ENCODE measurements around the gene ROMO1.
A peak's percentile ranks its signal among the peaks of the same experiment; 100 is the strongest.
"Not testable (repeated sequence)": the region's sequence is repeated elsewhere in the genome, so short reads cannot be mapped to it uniquely, and the experiment has no call there.

Gene ROMO1

DNA sequence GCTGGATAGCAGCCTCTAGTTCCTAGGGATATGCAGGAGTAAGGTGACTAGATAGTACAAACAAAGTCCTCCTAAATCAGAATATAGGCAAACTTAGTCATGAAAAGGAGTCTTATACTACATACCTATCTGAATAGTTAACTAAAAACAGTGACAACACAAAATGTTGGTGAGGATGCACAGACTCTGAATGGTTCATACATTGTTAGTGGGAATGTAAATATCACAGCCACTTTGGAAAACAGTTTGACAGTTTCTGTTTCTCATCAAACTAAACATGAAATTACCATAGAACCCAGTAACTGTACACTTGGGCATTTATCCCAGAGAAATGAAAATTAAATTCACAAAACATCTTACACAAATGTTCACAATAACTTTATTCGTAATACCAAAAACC is 17.2 kb upstream of the ROMO1 start:
- peaks cover 0 to 10% of the 10 kb centered on the region in 2 donors for H3K4me1 ChIP-seq (ENCODE audit: control insufficient read depth in 1 of 2, insufficient read depth in 2 of 2, low read length in 2 of 2)
- no peaks in the 10 kb centered on the region for H3K27me3 ChIP-seq (ENCODE audit: low read depth, low read length)
- peaks cover 0 to 4% of the 10 kb centered on the region in 2 donors for H3K36me3 ChIP-seq (ENCODE audit: control insufficient read depth in 1 of 2, insufficient read depth in 2 of 2, low read length in 2 of 2)
- H3K9me3 ChIP-seq (ENCODE audit: control insufficient read depth in 1 of 2, low read length in 2 of 2), result no peaks in the 10 kb centered on the region
- H3K4me3 ChIP-seq (ENCODE audit: low read depth in 1 of 2, low read length in 2 of 2), result no peak overlapping the region
- H3K27ac ChIP-seq (ENCODE audit: low read length), result no peak overlapping the region

DNA sequence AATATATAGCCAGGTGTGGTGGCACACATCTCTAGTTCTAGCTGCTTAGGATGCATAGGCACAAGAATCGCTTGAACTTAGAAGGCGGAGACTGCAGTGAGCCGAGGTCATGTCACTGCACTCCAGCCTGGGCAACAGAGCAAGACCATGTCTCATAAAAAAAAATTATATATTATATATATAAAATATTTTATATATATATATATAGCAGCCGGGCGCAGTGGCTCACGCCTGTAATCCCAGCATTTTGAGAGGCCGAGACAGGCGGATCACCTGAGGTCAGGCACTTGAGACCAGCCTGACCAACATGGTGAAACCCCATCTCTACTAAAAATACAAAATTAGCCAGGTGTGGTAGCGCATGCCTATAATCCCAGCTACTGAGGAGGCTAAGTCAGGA is 13.8 kb upstream of the ROMO1 start:
- peaks cover 5 to 23% of the 10 kb centered on the region in 2 donors for H3K36me3 ChIP-seq (ENCODE audit: control insufficient read depth in 1 of 2, insufficient read depth in 2 of 2, low read length in 2 of 2)

DNA sequence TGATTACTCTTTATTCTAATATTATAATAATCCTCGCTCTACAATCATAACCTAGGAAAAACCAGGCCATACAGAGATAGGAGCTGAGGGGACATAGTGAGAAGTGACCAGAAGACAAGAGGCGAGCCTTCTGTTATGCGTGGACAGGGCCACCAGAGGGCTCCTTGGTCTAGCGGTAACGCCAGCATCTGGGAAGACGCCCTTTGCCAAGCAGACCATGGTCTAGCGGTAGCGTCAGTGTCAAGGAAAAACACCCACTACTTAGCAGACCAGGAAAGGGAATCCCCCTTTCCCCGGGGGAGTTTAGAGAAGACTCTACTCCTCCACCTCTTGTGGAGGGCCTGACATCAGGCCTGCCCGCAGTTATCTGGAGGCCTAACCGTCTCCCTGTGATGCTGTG is 12.3 kb upstream of the ROMO1 start:
- H3K36me3 ChIP-seq (ENCODE audit: control insufficient read depth in 1 of 2, insufficient read depth in 2 of 2, low read length in 2 of 2), result peaks cover 5 to 27% of the 10 kb centered on the region in 2 donors
- H3K27me3 ChIP-seq (ENCODE audit: low read depth, low read length); H3K4me1 ChIP-seq (ENCODE audit: control insufficient read depth in 1 of 2, insufficient read depth in 2 of 2, low read length in 2 of 2); H3K27ac ChIP-seq (ENCODE audit: low read length); H3K9me3 ChIP-seq (ENCODE audit: control insufficient read depth in 1 of 2, low read length in 2 of 2); H3K4me3 ChIP-seq (ENCODE audit: low read depth in 1 of 2, low read length in 2 of 2): not testable (repeated sequence)

More for the DNA sequence above, 13.8 kb upstream of the ROMO1 start:
- H3K4me1 ChIP-seq (ENCODE audit: control insufficient read depth in 1 of 2, insufficient read depth in 2 of 2, low read length in 2 of 2), result peaks cover 0 to 10% of the 10 kb centered on the region in 2 donors
- not testable (repeated sequence) for H3K27me3 ChIP-seq (ENCODE audit: low read depth, low read length); H3K9me3 ChIP-seq (ENCODE audit: control insufficient read depth in 1 of 2, low read length in 2 of 2); H3K27ac ChIP-seq (ENCODE audit: low read length); H3K4me3 ChIP-seq (ENCODE audit: low read depth in 1 of 2, low read length in 2 of 2)

DNA sequence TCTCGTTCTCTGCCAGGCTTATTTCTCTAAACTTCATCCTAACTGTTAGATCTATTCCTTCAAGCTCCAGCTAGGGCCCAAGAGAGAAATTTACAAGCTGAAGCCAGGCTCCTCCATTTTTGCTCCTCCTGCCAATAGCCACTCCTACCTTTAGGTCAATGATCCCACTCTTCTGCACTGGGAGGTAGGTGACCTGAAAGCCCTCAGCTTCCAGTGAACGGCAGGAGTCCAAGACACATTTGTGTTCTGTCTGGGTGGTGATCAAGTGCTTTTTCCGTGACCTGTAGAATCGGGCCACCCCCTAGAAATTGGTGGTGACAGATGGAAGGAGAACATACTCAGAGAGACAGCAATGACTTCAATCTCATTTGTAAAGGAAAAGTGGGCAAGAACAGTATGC is 8.9 kb upstream of the ROMO1 start:
- Histone ChIP-seq H3K27me3 (ENCODE audit: low read depth, low read length) (no peaks in the 10 kb centered on the region), H3K9me3 (ENCODE audit: control insufficient read depth in 1 of 2, low read length in 2 of 2) (no peaks in the 10 kb centered on the region), H3K27ac (ENCODE audit: low read length) (no peak overlapping the region), H3K36me3 (ENCODE audit: control insufficient read depth in 1 of 2, insufficient read depth in 2 of 2, low read length in 2 of 2) (peaks cover 7 to 40% of the 10 kb centered on the region in 2 donors), H3K4me1 (ENCODE audit: control insufficient read depth in 1 of 2, insufficient read depth in 2 of 2, low read length in 2 of 2) (no peaks in the 10 kb centered on the region), H3K4me3 (ENCODE audit: low read depth in 1 of 2, low read length in 2 of 2) (no peak overlapping the region)

DNA sequence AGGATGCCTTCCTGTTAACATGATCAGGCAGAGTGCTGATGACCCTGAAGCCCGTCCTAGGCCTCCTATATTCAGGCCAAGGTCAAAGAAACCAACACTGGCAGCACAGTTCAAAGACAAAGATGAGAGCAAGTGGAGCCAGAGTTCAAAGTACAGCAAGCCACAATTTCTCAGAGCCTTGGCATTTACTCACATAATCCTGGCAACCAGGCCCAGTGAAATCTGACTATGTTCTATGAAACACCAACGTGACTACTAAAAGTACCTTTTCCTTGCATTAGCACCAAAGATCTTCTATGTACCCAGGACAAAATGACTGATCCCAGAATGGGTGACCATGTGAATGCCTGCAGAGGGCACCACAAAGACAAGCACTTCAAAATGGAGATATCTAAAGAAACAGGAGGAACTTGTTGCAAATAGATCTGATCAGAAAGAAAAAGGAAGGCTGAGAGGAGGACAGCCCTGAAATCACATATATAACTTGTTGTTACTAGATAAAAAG is 3.9 kb upstream of the ROMO1 start:
- H3K36me3 ChIP-seq (ENCODE audit: control insufficient read depth in 1 of 2, insufficient read depth in 2 of 2, low read length in 2 of 2), result peaks cover 6 to 33% of the 10 kb centered on the region in 2 donors
- H3K27ac ChIP-seq (ENCODE audit: low read length), result no peak overlapping the region
- H3K9me3 ChIP-seq (ENCODE audit: control insufficient read depth in 1 of 2, low read length in 2 of 2), result no peaks in the 10 kb centered on the region
- H3K27me3 ChIP-seq (ENCODE audit: low read depth, low read length), result no peaks in the 10 kb centered on the region
- H3K4me1 ChIP-seq (ENCODE audit: control insufficient read depth in 1 of 2, insufficient read depth in 2 of 2, low read length in 2 of 2), result peaks cover 9 to 19% of the 10 kb centered on the region in 2 donors
- no peak overlapping the region for H3K4me3 ChIP-seq (ENCODE audit: low read depth in 1 of 2, low read length in 2 of 2)

DNA sequence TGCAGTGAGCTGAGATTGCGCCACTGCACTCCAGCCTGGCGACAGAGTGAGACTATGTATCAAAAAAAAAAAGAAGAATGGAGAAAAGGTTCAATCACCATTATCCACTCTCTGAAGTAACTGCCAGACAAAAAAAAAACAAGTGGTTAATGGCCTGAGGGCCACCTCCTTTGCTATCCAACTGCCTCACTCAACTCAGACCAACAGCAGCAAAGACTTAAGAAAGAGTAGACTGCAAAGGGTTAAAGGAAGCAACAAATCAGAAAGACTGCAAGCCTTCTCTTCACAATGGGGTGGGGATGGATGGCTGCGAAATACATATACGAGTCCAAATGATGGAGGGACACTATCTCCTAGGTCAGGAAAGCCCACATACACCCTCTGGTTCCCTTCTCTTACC is 3.2 kb upstream of the ROMO1 start:
- no peaks in the 10 kb centered on the region for H3K27me3 ChIP-seq (ENCODE audit: low read depth, low read length)
- no peaks in the 10 kb centered on the region for H3K9me3 ChIP-seq (ENCODE audit: control insufficient read depth in 1 of 2, low read length in 2 of 2)
- peaks cover 12 to 22% of the 10 kb centered on the region in 2 donors for H3K4me1 ChIP-seq (ENCODE audit: control insufficient read depth in 1 of 2, insufficient read depth in 2 of 2, low read length in 2 of 2)
- no peak overlapping the region for H3K4me3 ChIP-seq (ENCODE audit: low read depth in 1 of 2, low read length in 2 of 2)
- no peak overlapping the region for H3K27ac ChIP-seq (ENCODE audit: low read length)
- peaks cover 6 to 29% of the 10 kb centered on the region in 2 donors for H3K36me3 ChIP-seq (ENCODE audit: control insufficient read depth in 1 of 2, insufficient read depth in 2 of 2, low read length in 2 of 2)

DNA sequence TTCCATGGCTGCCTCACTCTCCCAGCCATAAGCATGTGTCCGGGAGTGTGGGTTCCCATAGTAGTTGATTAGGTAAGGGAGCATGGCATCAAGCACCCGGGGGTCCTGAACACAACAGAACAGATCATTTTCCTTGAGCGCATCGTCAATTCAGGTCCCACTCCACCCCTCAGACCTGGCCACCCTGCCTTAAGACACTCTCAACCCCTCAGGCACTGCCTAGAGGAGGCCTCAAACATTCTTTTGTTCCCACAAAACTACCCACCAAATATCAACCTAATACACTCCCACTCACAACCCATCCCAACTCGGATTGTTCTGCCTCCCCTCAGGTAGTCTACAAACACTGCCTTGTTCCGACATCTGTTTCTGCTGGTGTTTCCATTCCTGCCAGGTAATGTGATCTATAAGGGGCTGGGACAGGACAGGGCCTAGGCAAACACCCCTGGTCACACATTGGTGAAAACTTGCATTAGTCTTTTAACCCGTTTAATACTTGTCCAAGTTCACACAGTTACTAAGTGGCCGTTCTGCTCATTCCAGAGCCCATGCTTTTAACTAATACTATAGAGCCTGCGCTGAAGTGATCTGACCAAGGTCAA is 1.4 kb upstream of the ROMO1 start:
- H3K4me1 ChIP-seq (ENCODE audit: control insufficient read depth in 1 of 2, insufficient read depth in 2 of 2, low read length in 2 of 2), result peaks cover 12 to 22% of the 10 kb centered on the region in 2 donors
- H3K36me3 ChIP-seq (ENCODE audit: control insufficient read depth in 1 of 2, insufficient read depth in 2 of 2, low read length in 2 of 2), result peaks cover 11 to 37% of the 10 kb centered on the region in 2 donors
- H3K27ac ChIP-seq (ENCODE audit: low read length), result no peak overlapping the region

DNA sequence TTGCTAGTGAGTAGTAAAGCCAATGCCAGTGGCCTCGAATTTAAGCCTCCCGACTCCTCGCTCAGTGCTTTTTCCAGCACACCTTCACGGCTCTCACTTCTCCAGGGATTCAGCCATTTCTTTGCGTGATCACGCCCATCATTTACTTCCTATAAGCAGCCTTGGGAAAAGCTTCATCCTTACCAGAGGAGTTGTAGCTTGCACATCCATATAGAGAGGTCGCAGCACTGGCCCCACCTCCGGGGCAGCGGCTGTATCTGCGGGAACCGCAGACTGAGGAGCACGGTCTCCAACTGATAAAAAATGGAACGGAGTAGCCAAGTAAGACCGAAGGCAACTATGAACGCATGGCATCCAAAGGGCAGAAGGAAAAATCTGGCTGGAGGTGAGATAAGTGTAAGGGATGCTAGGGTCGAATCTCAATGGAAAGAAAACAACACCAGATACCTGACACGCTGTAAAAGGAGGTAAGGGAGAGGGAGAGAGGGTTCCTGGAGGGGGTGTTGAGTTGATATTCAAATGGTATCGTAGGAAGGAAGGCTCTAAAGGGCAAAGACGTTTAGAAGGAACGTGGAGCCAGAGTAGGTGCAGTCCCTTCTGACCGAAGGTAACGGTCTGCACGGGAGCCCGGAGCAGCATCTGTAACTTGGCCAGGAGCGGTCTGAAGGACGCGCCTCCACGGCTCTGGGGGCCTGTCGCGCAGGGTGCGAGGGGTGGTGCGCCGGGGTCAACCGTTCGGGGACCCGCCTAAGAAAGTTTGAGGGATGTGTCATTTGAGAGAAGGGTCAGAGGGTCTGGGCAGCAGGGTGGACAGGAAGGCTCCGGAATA is 693 bp upstream of the ROMO1 start:
- H3K4me1 ChIP-seq (ENCODE audit: control insufficient read depth in 1 of 2, insufficient read depth in 2 of 2, low read length in 2 of 2), result peaks cover 12 to 22% of the 10 kb centered on the region in 2 donors
- H3K4me3 ChIP-seq (ENCODE audit: low read depth in 1 of 2, low read length in 2 of 2), result peak overlapping the region; percentile 65 to 89
- no peaks in the 10 kb centered on the region for H3K27me3 ChIP-seq (ENCODE audit: low read depth, low read length)
- H3K9me3 ChIP-seq (ENCODE audit: control insufficient read depth in 1 of 2, low read length in 2 of 2), result no peaks in the 10 kb centered on the region
- H3K36me3 ChIP-seq (ENCODE audit: control insufficient read depth in 1 of 2, insufficient read depth in 2 of 2, low read length in 2 of 2), result peaks cover 12 to 41% of the 10 kb centered on the region in 2 donors
- H3K27ac ChIP-seq (ENCODE audit: low read length), result peak overlapping the region; percentile 10

More for the DNA sequence above, 1.4 kb upstream of the ROMO1 start:
- Histone ChIP-seq H3K4me3 (ENCODE audit: low read depth in 1 of 2, low read length in 2 of 2) (peak overlapping the region; percentile 65 to 89), H3K9me3 (ENCODE audit: control insufficient read depth in 1 of 2, low read length in 2 of 2) (no peaks in the 10 kb centered on the region), H3K27me3 (ENCODE audit: low read depth, low read length) (no peaks in the 10 kb centered on the region)

DNA sequence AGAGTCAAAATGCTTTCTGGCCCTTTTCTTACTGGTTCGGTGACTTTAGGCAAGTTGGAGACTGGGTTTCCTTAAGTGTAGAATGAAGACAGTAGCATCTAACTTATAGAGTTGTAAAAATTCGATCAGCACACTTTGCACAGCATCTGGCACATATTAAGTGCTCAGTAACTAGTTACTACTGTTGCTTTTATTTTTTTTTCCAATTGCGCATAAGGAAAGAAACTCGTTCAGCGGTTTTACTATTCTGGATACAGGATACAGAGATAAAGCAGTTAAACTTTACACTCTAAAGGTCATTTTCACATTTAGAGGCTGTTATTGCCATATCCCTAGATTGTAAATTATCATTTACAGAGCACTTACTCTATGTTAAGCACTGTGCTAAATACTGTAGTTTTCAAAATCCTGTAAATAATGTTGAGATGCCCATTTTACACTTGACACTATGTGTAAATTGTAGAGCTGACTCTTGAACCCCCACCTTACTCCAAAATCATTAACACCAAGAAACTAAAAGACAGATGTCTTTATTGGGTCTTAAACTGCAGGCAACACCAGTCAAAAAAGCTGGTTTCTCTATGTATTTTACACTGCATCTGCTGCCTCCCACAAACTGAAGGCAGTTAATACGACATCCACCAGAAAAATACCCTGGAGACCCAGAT is 886 bp downstream of the ROMO1 start:
- peak overlapping the region; percentile 78 for H3K27ac ChIP-seq (ENCODE audit: low read length)
- no peaks in the 10 kb centered on the region for H3K27me3 ChIP-seq (ENCODE audit: low read depth, low read length)
- H3K4me1 ChIP-seq (ENCODE audit: control insufficient read depth in 1 of 2, insufficient read depth in 2 of 2, low read length in 2 of 2), result peaks cover 12 to 22% of the 10 kb centered on the region in 2 donors
- H3K4me3 ChIP-seq (ENCODE audit: low read depth in 1 of 2, low read length in 2 of 2), result peak overlapping the region; percentile 65 to 89
- H3K9me3 ChIP-seq (ENCODE audit: control insufficient read depth in 1 of 2, low read length in 2 of 2), result no peaks in the 10 kb centered on the region
- H3K36me3 ChIP-seq (ENCODE audit: control insufficient read depth in 1 of 2, insufficient read depth in 2 of 2, low read length in 2 of 2), result peaks cover 20 to 46% of the 10 kb centered on the region in 2 donors

DNA sequence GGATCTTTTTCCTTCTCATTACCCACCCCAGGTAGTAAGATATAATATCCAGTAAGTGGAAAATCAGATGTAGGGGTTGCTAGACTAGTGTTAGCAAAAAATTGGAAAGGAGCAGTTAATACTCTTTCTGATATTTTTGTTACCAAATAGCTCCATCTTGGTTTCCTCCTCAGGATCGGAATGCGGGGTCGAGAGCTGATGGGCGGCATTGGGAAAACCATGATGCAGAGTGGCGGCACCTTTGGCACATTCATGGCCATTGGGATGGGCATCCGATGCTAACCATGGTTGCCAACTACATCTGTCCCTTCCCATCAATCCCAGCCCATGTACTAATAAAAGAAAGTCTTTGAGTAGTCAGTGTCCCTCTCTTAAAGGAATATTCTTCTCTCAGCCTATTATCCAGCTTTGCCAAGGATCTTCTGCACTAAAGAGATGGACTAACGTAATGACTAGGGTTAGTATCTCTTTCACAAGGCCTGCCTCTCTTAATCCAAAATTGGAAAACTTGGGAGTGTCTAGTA is 1.5 kb downstream of the ROMO1 start:
- H3K9me3 ChIP-seq (ENCODE audit: control insufficient read depth in 1 of 2, low read length in 2 of 2), result no peaks in the 10 kb centered on the region
- H3K4me3 ChIP-seq (ENCODE audit: low read depth in 1 of 2, low read length in 2 of 2), result no peak overlapping the region
- H3K27me3 ChIP-seq (ENCODE audit: low read depth, low read length), result no peaks in the 10 kb centered on the region
- H3K36me3 ChIP-seq (ENCODE audit: control insufficient read depth in 1 of 2, insufficient read depth in 2 of 2, low read length in 2 of 2), result peaks cover 19 to 44% of the 10 kb centered on the region in 2 donors
- no peak overlapping the region for H3K27ac ChIP-seq (ENCODE audit: low read length)
- peaks cover 12 to 22% of the 10 kb centered on the region in 2 donors for H3K4me1 ChIP-seq (ENCODE audit: control insufficient read depth in 1 of 2, insufficient read depth in 2 of 2, low read length in 2 of 2)

Measured in muscle layer of duodenum (tissue), 2 donors.